HAP-1 (cell line): ENCODE measurements around the gene USP22.
A peak's percentile ranks its signal among the peaks of the same experiment; 100 is the strongest.
"Not testable (repeated sequence)": the region's sequence is repeated elsewhere in the genome, so short reads cannot be mapped to it uniquely, and the experiment has no call there.

Source experiments
- DNase-seq, 2 experiments: peaks; one replicate each; pipeline ENCODE4 v3.0.0-alpha.2; 2016 to 2020; ENCODE audit warnings: low spot score in 2 of 2
- H3K27me3 ChIP-seq: fragments of 250-450 bp; sonication (Bioruptor Pico); 2 replicates; pipeline ENCODE4 v1.5.1; 2020; ENCODE audit warnings: low read depth, mild to moderate bottlenecking, moderate library complexity
- H3K36me3 ChIP-seq: fragments of 250-450 bp; sonication (Bioruptor Pico); replicated peaks from 2 replicates; pipeline ENCODE4 v1.5.1; 2020; ENCODE audit warnings: mild to moderate bottlenecking
- H3K4me1 ChIP-seq: fragments of 250-450 bp; sonication (Bioruptor Pico); 2 replicates; pipeline ENCODE4 v1.5.1; 2020; ENCODE audit warnings: mild to moderate bottlenecking
- H3K4me3 ChIP-seq: fragments of 250-450 bp; sonication (Bioruptor Pico); 2 replicates; pipeline ENCODE4 v1.5.1; 2020; ENCODE audit warnings: mild to moderate bottlenecking, moderate library complexity
- H3K9me3 ChIP-seq: fragments of 250-450 bp; sonication (Bioruptor Pico); 2 replicates; pipeline ENCODE4 v1.5.1; 2020; ENCODE audit warnings: mild to moderate bottlenecking, moderate library complexity
- in situ Hi-C: fragments of 300-500 bp; cut with MboI; formaldehyde crosslinking; loops from 3 replicates; pipeline ENCODE4 v1.14.3; 2020; ENCODE audit warnings: low sequenced_read_pairs, inconsistent platforms, mixed read lengths

The USP22 gene

GRCh38 chr17:21072745-21073197 is 30.0 kb upstream of the USP22 start:
- H3K27me3 ChIP-seq: no peaks in the 10 kb centered on the region; the same call in 1 of the 2 replicates
- no peaks in the 10 kb centered on the region for H3K9me3 ChIP-seq
- no peak overlapping the region for H3K4me3 ChIP-seq
- no peaks in the 10 kb centered on the region for H3K36me3 ChIP-seq
- H3K4me1 ChIP-seq: no peaks in the 10 kb centered on the region
- no peak for DNase-seq
- in situ Hi-C loops: no loop called here

DNA sequence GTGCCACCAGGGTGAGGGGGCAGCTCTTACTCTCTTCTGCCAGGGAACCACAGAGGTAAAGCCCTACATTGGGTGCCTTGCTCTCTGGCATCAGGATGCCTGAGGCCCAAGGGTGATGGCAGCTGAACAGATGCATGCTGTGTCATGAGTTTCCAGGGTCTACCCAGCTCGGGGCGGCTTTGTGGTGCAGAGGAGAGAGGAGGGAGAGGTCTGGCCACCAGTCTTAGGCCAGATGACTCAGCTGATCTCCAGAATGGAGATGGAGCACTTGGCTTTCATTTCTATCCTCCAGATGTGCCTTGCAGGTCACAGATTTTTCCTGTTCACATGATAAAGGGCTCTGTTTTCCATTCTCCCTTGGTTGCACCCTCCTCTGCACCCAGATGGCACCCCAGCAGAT is 23.6 kb upstream of the USP22 start:
- Histone ChIP-seq H3K4me1 (no peaks in the 10 kb centered on the region), H3K9me3 (no peaks in the 10 kb centered on the region), H3K36me3 (no peaks in the 10 kb centered on the region), H3K27me3 (no peaks in the 10 kb centered on the region), H3K4me3 (no peak overlapping the region)
- in situ Hi-C loops: no loop called here
- no peak for DNase-seq

DNA sequence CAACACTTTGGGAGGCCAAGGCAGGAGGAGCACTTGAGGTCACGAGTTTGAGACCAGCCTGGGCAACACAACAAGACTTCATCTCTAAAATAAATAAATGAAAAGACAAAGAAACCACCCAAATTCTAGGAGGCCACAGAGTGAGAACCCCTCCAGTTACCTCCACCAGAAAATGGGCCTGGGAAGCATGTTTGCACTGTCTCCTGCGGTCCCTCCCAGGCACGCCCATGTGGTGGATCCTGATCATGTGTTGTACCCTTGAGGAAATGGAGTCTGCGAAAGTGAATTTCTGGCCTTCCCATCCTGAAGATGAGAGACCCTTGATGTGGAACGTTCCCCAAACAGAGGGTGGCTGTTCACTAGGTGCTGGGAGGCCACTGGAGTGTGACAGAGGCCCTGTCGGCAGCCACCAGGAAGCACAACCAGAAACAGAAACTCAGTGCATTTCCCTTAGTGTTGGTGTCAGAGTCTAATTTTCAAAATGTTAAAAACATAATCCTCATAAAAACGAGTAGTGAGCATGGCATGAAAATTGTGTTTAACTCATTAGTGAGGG is 19.2 kb upstream of the USP22 start:
- no peaks in the 10 kb centered on the region for H3K36me3 ChIP-seq
- H3K4me1 ChIP-seq: no peaks in the 10 kb centered on the region
- no peaks in the 10 kb centered on the region for H3K9me3 ChIP-seq
- H3K4me3 ChIP-seq: no peak overlapping the region
- DNase-seq: no peak
- no peaks in the 10 kb centered on the region for H3K27me3 ChIP-seq
- in situ Hi-C loops: no loop called here

- no peaks in the 10 kb centered on the region for H3K27me3 ChIP-seq
- in situ Hi-C loops: no loop called here
- H3K4me3 ChIP-seq: no peak overlapping the region
- no peaks in the 10 kb centered on the region for H3K36me3 ChIP-seq
- no peaks in the 10 kb centered on the region for H3K9me3 ChIP-seq
- DNase-seq: no peak
- no peaks in the 10 kb centered on the region for H3K4me1 ChIP-seq
These were observed 18.5 kb upstream of the USP22 start for GRCh38 chr17:21061158-21061835.

GRCh38 chr17:21059761-21060160 is 16.9 kb upstream of the USP22 start:
- no peaks in the 10 kb centered on the region for H3K9me3 ChIP-seq
- H3K36me3 ChIP-seq: no peaks in the 10 kb centered on the region
- no peak overlapping the region for H3K4me3 ChIP-seq
- in situ Hi-C loops: no loop called here
- no peaks in the 10 kb centered on the region for H3K4me1 ChIP-seq
- DNase-seq: no peak
- H3K27me3 ChIP-seq: no peaks in the 10 kb centered on the region

- no peak for DNase-seq
- H3K9me3 ChIP-seq: no peaks in the 10 kb centered on the region
- no peaks in the 10 kb centered on the region for H3K36me3 ChIP-seq
- H3K4me1 ChIP-seq: no peaks in the 10 kb centered on the region
- no peaks in the 10 kb centered on the region for H3K27me3 ChIP-seq
- H3K4me3 ChIP-seq: no peak overlapping the region
- in situ Hi-C loops: no loop called here
These were observed 15.5 kb upstream of the USP22 start for GRCh38 chr17:21058098-21058893.

- DNase-seq, H3K27me3 ChIP-seq, H3K4me3 ChIP-seq, H3K9me3 ChIP-seq, in situ Hi-C loops, H3K36me3 ChIP-seq, H3K4me1 ChIP-seq: not testable (repeated sequence)
These were observed 10.2 kb upstream of the USP22 start for GRCh38 chr17:21053056-21053455.

GRCh38 chr17:21049457-21049856 is 6.6 kb upstream of the USP22 start:
- in situ Hi-C loops: no loop called here
- Histone ChIP-seq H3K4me1 (no peaks in the 10 kb centered on the region), H3K9me3 (no peaks in the 10 kb centered on the region), H3K36me3 (no peaks in the 10 kb centered on the region), H3K27me3 (no peaks in the 10 kb centered on the region), H3K4me3 (no peak overlapping the region)
- no peak for DNase-seq

- Histone ChIP-seq H3K4me3 (no peak overlapping the region), H3K4me1 (peaks cover 9% of the 10 kb centered on the region), H3K27me3 (no peaks in the 10 kb centered on the region), H3K36me3 (no peaks in the 10 kb centered on the region), H3K9me3 (no peaks in the 10 kb centered on the region)
- DNase-seq: no peak
- in situ Hi-C loops: no loop called here
These were observed 3.4 kb upstream of the USP22 start for GRCh38 chr17:21046216-21046615.

GRCh38 chr17:21044971-21045370 is 2.2 kb upstream of the USP22 start:
- peaks cover 4% of the 10 kb centered on the region; the same call in 1 of the 2 replicates for H3K36me3 ChIP-seq
- H3K4me3 ChIP-seq: no peak overlapping the region
- peaks cover 13% of the 10 kb centered on the region for H3K4me1 ChIP-seq
- H3K27me3 ChIP-seq: no peaks in the 10 kb centered on the region
- in situ Hi-C loops: no loop called here
- no peak for DNase-seq
- H3K9me3 ChIP-seq: no peaks in the 10 kb centered on the region

- peak; percentile 98 to 99 for DNase-seq
- H3K4me3 ChIP-seq: peak overlapping the region; percentile 43
- H3K4me1 ChIP-seq: peaks cover 20% of the 10 kb centered on the region
- in situ Hi-C loops: no loop called here
- H3K9me3 ChIP-seq: no peaks in the 10 kb centered on the region
- peaks cover 15% of the 10 kb centered on the region for H3K36me3 ChIP-seq
- H3K27me3 ChIP-seq: no peaks in the 10 kb centered on the region
These were observed 753 bp upstream of the USP22 start for GRCh38 chr17:21043296-21044232.

GRCh38 chr17:21041741-21042457 is 912 bp downstream of the USP22 start:
- DNase-seq: peak; percentile 78 to 88
- H3K9me3 ChIP-seq: no peaks in the 10 kb centered on the region
- H3K27me3 ChIP-seq: no peaks in the 10 kb centered on the region
- in situ Hi-C loops: no loop called here
- H3K4me1 ChIP-seq: peaks cover 34% of the 10 kb centered on the region
- peaks cover 31% of the 10 kb centered on the region for H3K36me3 ChIP-seq
- H3K4me3 ChIP-seq: peak overlapping the region; percentile 86
